ENCODE measurements around the gene ARHGAP27.

The ARHGAP27 gene

DNA sequence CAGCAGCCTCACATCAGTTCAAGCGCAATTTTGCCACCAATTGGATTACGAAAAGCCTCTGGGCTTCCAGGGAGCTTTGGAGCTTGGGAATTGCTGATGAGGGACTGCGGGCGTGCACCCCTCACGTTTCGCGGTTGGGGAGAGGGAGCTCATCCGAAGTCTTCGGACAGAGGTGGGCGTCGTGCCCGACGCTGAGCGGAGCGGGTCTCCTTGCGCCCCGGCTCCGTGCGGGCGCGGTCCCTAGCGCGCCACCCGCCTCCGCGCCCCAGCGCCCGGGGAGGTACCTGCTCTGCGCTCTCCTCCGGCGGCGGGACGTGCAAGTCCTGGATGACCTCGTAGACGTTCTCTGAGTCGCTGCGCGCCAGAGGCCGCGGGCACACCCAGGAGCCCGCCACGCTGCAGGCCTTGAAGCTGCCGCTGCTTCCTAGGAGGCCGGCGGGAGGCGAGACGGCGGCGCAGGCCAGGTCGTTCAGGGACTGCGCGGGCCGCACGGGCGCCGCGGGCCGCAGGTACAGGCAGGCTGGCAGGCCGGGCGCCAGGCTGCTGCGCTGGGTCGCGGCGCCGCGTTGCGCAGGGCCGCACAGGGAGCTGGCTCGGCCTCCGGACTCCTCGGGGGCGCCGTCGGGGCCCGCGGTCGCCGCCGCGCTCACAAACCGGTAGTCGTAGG lies 3.2 kb downstream of the ARHGAP27 start:
- H3K4me3 ChIP-seq (ENCODE audit: low read length) = no peak overlapping the region
- TF ChIP-seq, protein P1, sequence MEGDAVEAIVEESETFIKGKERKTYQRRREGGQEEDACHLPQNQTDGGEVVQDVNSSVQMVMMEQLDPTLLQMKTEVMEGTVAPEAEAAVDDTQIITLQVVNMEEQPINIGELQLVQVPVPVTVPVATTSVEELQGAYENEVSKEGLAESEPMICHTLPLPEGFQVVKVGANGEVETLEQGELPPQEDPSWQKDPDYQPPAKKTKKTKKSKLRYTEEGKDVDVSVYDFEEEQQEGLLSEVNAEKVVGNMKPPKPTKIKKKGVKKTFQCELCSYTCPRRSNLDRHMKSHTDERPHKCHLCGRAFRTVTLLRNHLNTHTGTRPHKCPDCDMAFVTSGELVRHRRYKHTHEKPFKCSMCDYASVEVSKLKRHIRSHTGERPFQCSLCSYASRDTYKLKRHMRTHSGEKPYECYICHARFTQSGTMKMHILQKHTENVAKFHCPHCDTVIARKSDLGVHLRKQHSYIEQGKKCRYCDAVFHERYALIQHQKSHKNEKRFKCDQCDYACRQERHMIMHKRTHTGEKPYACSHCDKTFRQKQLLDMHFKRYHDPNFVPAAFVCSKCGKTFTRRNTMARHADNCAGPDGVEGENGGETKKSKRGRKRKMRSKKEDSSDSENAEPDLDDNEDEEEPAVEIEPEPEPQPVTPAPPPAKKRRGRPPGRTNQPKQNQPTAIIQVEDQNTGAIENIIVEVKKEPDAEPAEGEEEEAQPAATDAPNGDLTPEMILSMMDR (IDR thresholded peaks at IDR 0.05; ENCODE audit: insufficient read depth, low read depth, low read length, missing control alignments) = no peak
- no peak for DNase-seq (ENCODE audit: low read depth)

DNA sequence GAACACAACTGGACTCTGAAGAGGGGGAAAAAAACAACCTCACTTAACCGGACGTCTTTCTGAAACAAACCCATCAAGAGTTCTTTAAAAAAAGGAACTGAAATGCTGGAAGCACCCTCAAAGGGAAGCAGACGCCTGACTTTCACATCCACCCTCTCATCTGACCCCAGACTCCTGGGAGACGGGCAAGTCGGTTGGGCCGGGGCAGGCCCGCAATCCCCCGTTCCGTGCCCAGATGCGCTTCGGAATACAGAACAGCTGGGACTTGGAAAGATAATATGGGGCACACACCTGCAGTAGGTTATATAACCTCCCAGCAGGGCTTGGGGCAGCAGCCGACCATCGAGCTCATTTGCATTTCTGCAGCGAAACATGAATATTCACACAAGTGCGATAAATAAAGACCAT lies 3.7 kb downstream of the ARHGAP27 start:
- DNase-seq (ENCODE audit: low read depth) = no peak
- no peak overlapping the region for H3K4me3 ChIP-seq (ENCODE audit: low read length)
- TF ChIP-seq, protein P1 (IDR thresholded peaks at IDR 0.05; ENCODE audit: insufficient read depth, low read depth, low read length, missing control alignments) = no peak

DNA sequence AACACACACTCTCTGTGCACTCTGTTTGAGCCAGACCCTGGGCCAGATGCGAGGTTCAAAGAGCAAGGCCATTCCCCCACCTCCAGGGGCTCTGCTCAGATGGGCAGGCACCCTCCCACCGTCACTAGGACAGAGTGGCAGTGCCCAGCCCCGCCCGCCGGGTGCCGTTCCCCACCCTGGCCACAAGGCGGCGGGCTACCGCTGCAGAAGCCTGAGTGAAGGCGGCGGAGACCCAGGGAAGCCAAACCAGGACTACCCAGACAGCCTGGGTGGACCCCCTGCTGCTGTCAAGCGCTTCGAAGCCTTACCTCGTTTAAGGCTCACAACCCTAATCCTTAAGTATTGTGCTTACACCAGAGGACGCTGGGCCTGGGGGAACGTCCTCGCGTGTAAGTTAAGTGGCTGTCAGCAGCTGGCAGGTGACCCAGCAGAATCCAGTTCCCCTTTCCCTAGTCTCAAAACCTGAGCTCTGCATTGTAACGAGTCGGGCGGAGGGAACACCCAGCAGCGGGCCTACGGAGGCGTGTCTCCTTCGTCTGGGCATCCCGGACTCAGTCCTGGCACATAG lies 4.5 kb downstream of the ARHGAP27 start:
- peak; percentile 74 for DNase-seq (ENCODE audit: low read depth)
- H3K4me3 ChIP-seq (ENCODE audit: low read length) = no peak overlapping the region
- TF ChIP-seq, protein P1 (IDR thresholded peaks at IDR 0.05; ENCODE audit: insufficient read depth, low read depth, low read length, missing control alignments) = peak; percentile 93

DNA sequence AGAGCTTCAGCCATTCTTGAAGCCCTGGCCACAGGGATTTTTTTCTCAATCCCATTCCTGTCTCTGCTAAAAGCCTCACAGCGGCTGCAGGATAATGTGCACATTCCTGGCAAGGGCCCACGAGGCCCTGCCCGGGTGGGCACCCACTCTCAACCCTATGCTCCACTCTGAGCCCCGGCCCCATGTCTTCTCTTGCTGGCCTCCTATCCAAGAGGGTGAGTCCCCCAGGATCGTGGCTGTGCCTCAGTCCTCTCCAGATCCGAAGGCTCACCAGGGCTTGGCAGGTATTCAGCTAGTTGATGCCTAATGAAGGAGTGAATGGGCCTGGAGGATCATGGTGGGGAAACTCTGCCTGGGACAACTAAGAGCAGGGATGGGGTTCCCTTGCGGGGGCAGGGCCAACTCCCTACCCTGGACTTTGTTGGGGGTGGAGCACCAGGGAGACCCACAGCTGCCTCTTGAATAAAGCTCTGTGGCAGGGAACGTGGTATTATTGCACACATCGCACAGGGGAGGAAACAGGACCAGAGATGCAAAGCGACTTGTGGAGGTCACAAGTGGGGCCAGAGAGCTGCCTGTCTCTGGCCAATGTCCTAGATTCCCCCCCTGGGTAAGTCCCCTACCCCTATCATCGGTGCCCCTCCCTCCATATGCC lies 5.4 kb downstream of the ARHGAP27 start:
- DNase-seq (ENCODE audit: low read depth) = no peak
- TF ChIP-seq, protein P1 (IDR thresholded peaks at IDR 0.05; ENCODE audit: insufficient read depth, low read depth, low read length, missing control alignments) = no peak
- H3K4me3 ChIP-seq (ENCODE audit: low read length) = no peak overlapping the region

DNA sequence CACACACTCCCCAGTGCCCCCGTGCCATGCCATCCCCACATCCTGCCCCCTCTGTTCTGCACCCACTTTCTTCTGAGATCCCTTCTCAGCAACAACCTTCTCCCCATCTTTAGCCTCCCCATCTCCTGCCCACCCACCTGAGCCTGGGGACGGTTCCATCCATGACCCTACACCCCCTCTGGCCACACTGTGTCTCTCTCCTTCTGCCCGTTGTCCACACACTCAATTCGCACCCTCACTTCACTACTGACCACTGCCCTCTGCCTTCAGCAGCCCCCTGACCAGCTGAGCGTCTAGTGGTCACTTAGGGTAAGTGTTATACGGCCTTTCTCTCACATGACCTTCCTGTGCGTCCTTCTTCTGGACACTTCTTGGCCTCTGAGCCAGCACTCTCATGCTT lies 6.1 kb downstream of the ARHGAP27 start:
- no peak overlapping the region for H3K4me3 ChIP-seq (ENCODE audit: low read length)
- DNase-seq (ENCODE audit: low read depth) = no peak
- TF ChIP-seq, protein P1 (IDR thresholded peaks at IDR 0.05; ENCODE audit: insufficient read depth, low read depth, low read length, missing control alignments) = no peak

DNA sequence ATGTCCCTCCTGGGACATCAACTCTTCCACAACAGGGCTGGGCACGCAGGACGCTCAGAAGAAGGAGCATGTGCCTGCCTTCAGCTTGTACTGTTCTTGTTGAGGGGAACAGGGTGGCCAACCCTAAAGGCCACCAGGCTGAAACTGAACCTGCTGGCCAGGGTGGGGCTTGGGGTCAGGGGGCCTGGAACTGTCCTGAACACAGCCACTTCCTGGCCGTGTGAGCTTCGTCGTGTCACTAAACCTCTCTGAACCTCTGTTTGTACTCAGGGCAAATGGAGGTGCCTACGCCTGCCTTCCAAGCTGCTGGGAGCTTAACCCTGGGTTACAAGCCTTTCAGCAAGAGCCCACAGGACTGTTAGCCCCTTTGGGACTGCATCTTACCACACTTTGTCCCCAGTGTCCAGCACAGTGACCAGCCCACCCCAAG lies 6.7 kb downstream of the ARHGAP27 start:
- H3K4me3 ChIP-seq (ENCODE audit: low read length) = no peak overlapping the region
- no peak for DNase-seq (ENCODE audit: low read depth)
- TF ChIP-seq, protein P1 (IDR thresholded peaks at IDR 0.05; ENCODE audit: insufficient read depth, low read depth, low read length, missing control alignments) = no peak
